HL-60/S4 treated with phorbol 12-myristate 13-acetate at 8.2 ng/mL for 4 days and 3 days (cell line): ENCODE results near the gene FAT1.
"Not testable (repeated sequence)": the region's sequence is repeated elsewhere in the genome, so short reads cannot be mapped to it uniquely, and the experiment has no call there.

Source experiments
- in situ Hi-C: fragments of 300-500 bp; cut with MboI; formaldehyde crosslinking; loops from 2 replicates; pipeline ENCODE4 v1.15.0; 2022; ENCODE audit warnings: low sequenced_read_pairs

The FAT1 gene, protein sequence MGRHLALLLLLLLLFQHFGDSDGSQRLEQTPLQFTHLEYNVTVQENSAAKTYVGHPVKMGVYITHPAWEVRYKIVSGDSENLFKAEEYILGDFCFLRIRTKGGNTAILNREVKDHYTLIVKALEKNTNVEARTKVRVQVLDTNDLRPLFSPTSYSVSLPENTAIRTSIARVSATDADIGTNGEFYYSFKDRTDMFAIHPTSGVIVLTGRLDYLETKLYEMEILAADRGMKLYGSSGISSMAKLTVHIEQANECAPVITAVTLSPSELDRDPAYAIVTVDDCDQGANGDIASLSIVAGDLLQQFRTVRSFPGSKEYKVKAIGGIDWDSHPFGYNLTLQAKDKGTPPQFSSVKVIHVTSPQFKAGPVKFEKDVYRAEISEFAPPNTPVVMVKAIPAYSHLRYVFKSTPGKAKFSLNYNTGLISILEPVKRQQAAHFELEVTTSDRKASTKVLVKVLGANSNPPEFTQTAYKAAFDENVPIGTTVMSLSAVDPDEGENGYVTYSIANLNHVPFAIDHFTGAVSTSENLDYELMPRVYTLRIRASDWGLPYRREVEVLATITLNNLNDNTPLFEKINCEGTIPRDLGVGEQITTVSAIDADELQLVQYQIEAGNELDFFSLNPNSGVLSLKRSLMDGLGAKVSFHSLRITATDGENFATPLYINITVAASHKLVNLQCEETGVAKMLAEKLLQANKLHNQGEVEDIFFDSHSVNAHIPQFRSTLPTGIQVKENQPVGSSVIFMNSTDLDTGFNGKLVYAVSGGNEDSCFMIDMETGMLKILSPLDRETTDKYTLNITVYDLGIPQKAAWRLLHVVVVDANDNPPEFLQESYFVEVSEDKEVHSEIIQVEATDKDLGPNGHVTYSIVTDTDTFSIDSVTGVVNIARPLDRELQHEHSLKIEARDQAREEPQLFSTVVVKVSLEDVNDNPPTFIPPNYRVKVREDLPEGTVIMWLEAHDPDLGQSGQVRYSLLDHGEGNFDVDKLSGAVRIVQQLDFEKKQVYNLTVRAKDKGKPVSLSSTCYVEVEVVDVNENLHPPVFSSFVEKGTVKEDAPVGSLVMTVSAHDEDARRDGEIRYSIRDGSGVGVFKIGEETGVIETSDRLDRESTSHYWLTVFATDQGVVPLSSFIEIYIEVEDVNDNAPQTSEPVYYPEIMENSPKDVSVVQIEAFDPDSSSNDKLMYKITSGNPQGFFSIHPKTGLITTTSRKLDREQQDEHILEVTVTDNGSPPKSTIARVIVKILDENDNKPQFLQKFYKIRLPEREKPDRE (N-terminal part only)

DNA sequence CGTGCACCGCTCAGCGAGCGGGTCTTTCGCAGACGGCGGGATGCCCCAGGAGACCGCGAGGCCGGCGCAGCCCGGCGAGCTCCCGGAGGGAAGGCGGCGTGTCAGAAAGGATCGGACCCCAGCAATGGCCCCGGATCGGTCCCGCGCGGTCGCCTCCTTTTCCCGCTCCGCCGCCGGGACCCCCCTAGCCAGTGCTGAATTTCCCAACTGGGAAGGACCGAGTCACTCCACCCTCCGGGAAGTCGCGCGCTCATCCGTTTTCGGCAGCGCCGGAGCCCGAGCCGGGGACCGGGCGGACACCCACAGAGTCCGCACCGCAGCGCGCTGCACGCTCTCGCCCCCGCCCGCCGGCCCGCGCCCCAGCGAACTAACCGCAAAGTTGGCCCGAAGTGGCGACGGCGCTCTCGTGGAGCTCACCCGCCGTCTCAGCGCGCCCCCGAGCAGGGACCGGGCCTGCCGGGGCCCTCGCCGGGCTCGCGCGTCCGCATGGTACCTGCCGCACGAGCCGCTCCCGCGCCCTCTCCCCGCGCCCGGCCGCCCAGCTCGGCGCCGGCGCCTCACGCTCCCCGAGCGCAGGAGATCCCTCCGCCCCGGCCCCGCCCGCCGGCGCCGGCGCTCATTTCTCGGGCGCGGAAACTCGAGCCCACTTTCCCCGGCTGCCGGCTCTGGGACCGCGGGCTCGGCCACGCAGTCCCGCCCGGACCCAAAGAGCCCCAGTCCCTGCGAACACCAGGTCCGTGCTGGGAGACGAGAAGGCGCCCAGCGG lies at the start of gene FAT1:
Gene FAT1, minus strand, starts transcription at position 565 of the 766 bp plus-strand sequence. CDS start 14,029 bp downstream, outside the sequence.
- in situ Hi-C loops, result no loop called here

DNA sequence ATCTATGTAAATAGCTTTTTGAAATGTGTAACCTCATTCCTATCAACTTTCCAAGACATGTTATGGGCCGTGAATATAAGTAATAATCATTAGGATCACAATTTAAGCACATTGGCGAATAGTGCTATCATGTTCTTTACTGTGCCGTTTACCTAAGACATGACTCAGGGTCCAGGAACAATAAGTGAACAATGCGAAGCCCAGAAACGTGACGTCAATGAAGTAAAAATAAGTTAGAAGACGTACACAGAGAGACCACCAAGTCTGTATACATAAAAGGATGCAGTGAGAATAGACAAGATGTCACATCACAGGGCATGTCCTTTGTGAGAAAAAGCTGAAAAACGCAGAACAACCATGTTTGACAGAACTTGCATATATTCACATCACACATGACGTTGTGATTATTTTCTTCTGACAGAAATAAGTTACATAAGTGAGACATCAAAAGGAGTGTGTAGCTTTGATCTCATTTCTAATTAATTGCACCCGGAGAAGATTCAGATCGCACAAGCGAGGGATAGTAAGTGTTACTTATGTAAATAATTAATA lies 49.4 kb upstream of the FAT1 start:
- in situ Hi-C loops, result no loop called here

DNA sequence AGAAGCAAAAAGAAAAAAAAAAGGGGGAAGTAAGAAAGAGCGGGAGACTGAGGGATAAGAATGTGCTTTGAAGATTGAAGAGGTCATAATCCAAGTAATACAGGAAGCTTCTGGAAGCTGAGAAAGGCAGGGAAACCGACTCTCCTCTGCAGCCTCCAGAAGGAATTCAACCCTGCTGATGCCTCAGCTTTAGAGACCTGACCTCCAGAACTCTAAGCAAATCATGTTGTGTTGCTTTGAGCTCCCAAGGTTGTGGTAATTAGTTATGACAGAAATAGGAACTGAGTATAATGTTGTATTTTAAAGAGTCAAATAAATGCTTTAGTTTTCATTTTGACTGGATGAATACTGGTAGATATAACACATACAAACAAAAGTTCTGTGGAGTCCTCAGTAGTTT lies 48.0 kb upstream of the FAT1 start:
- in situ Hi-C loops, result no loop called here

DNA sequence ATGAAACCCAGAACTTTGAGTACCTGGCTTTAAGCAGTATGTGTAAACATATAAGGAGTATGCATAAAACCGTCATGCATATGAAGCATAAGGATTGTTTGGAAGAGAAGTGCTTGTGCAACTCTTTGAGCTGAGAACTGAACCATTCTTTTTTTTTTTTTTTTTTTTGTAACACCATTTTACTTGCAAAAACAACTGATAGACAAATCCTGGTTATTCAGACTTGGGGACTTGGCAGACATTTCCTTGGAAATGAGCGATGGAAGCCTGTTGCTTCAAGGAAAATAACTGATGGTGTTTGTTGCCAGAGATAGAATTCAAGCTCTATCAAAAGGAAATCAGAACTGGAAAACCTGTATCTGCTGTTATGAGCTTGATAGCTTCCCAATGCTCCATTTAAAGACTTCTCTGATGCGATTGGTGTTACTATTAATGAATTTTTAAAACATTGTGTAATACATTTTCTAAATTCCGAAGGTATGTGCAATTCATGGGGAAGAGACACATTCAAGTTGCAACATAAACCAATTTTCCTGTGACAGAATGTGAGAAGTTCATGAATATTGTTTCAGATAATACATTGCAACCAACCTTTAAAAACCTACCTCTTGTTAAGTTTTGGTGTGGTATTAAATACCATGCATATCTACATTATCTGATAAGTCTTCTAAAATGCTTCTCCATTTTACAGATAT lies 47.0 kb upstream of the FAT1 start:
- in situ Hi-C loops, result no loop called here

DNA sequence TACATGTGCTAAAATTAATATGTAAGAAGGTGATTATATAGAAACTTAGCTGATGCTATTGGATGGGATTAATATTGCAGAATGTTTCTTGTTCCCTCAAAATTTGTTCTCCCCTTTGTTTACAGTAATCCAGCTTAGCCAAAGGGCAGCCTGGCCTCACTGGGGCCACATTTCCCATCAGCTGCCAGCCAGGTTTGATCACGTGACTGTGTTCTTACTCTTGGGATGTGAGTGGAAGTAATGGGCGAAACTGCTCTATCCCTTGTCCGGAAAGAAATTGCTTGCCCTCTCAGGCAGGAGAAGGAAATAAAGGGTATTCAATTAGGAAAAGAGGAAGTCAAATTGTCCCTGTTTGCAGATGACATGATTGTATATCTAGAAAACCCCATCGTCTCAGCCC lies 44.1 kb upstream of the FAT1 start:
- in situ Hi-C loops, result no loop called here

DNA sequence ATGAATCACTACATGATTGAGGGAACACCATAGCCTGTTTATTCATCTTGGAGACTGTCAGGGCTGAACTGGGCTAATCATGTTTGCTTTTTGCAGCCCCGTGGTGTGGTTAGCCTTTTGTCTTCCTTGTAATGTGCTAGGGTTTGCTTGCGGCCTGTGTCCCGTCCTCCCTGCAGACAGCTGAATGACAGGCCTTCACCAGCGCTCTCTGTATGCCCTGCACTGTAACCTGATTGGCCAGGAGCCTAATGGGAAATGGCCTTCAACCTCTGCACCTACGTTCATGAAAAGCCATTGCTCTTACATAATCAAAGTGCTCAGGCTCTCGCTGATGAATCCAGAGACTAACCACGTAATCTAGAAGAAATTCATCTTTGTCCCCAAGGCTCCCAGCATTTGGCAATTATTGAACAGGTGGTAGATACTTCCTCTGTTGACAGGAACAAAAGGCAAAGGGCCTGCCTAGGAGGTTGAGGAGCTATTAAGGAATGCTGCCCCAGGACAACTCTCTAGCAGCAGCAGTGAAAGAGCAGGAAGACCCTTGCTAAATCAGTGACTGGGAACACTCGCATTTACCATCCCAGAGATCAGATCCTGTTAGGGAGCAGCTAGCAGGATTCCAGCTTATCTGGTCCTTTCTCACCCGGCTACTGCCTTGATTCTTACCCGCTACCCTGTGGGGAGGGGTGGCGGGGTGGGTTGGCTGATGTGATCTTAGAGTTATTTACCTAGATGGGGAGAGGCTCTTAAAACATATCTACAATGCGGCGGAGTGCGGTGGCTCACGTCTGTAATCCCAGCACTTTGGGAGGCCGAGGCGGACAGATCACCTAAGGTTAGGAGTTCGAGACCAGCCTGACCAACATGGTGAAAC lies 42.3 kb upstream of the FAT1 start:
- in situ Hi-C loops, result no loop called here

DNA sequence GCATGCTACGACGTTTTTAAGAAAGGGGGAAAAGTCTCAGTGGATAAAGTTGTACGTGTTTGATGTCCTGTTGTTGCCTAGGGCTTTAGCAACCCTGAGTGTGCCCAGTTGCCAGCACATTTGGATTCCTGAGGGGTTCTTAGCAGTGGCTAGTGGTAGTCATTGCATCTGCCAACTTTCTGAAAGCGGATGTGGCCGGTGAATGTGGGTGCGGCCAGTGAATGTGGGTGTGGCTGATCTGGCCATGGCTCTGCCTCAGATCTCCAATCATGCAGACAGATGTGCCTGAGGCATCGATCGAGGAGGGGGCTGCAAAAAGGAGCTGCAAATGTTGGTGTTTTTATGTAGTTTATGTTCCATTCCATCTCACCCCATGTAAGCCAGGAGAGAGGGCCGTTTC lies 41.5 kb upstream of the FAT1 start:
- in situ Hi-C loops, result no loop called here

DNA sequence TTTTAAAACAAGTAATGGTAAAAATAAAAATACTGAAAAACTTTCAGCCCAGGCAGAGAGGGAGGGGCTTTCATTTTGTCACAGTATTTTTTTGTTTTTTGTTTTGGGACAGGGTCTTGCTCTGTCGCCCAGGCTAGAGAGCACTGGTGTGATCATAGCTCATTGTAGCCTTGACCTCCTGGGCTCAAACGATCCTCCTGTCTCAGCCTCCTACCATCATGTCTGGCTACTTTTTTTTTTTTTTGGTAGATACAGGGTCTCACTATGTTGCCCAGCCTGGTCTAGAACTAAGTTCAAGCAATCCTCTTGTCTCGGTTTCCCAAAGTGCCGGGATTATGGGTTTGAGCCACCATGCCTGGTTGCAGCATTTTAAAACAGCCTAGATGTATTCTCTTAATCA lies 40.8 kb upstream of the FAT1 start:
- in situ Hi-C loops, result no loop called here

DNA sequence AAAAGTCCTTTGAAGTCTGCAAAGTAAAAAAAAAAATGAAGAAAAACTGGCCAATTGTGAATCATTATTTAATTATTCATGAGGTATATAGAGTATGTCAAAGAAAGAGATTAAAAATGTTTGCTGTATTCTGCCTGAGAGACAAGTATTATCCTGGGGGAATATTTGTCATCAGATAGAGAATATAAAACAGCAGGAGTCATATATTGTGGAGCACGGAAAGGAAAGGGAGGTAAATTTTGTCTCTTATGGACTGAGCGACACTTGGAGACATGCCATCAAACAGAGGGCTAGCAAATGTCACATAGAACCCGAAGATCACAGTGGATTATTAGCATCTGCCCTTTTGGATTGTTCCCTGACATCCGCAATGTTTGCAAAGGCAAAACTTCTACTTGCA lies 39.2 kb upstream of the FAT1 start:
- in situ Hi-C loops, result no loop called here

DNA sequence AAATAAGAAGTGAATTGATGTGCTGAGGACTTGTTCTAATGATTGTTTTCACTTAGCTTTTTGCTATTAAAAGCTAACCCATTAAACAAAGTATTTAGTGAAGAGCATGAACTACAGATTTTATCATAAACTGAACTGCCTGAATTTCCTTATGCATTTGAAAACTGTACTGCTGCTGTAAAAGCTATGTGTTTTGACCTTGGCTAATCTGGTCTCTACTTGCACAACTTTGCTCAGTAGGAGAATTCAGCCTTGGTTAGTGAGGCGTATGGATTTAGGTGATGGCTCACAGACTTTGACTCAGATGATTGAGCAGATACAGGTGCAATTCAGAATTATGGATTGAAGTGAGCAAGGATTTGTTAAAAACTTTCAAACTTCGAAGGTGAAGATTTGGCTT lies 38.7 kb upstream of the FAT1 start:
- in situ Hi-C loops, result no loop called here

DNA sequence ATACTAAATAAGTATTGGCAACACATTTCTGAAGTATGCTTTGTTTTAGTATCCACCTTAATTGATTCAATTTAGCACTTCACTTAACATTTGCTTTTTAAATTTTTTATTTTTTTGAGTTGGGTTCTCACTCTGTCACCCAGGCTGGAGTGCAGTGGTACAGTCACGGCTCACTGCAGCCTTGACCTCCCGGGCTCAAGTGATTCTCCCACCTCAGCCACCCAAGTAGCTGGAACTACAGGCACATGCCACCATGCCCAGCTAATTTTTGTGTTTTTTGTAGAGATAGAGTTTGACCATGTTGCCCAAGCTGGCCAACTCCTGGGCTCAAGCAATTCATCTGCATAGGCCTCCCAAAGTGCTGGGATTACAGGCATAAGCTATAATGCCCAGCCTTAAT lies 38.3 kb upstream of the FAT1 start:
- in situ Hi-C loops, result not testable (repeated sequence)

DNA sequence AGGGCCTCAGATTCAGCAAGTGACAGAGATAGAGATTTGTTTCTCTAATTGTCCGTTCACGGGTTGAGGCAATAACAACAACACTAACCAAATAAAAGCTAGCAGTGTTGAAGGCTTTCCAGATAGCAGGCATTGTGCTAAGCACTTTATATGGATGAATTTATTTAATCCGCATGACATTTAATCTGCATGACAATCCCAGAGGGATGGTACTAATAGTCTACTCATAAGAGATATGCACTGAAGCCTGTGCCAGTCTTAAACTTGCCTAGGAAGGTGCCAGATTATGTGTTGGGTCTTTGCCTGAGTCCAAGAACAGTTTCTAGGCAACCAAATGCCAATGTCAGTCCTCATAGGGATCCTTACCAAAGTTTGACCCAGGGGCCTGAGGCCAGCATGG lies 37.7 kb upstream of the FAT1 start:
- in situ Hi-C loops, result no loop called here

DNA sequence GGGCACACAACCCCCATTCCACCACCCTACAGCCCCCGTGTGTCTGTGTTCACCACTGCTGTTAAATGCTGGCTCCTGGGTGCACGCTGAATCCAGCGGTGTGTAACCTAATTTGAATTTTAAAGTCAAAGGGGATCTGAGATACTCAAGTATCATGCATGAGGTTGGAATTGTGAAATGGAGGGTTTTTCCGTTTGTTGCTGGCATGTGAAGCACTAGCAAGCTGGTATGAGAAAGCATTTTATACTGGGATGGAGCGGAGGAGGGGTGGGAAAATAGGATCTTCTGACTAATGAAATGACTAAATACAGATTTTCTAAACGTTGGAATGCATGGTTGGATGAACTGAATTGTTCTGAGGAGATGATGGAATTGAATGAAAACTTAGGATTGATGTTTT lies 36.9 kb upstream of the FAT1 start:
- in situ Hi-C loops, result no loop called here

DNA sequence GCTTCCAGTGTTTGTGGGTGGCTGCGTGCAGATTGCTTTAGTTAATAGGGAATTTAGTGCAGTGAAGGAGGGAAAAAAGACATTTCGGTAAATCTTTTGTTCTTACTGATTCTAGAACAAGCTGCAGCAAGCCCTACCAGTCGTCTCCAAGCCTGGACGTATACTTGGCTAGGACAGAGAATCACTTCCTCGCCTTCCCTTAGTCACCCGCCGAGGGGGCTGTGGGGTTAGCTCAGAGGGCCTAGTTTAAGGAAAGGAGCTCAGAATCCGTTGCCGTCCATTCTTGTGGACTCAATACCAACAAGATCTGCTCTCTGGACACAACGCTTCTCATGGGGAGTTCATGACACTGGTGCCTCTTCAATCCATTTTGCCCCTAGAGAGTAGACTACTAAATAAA lies 36.3 kb upstream of the FAT1 start:
- in situ Hi-C loops, result no loop called here

DNA sequence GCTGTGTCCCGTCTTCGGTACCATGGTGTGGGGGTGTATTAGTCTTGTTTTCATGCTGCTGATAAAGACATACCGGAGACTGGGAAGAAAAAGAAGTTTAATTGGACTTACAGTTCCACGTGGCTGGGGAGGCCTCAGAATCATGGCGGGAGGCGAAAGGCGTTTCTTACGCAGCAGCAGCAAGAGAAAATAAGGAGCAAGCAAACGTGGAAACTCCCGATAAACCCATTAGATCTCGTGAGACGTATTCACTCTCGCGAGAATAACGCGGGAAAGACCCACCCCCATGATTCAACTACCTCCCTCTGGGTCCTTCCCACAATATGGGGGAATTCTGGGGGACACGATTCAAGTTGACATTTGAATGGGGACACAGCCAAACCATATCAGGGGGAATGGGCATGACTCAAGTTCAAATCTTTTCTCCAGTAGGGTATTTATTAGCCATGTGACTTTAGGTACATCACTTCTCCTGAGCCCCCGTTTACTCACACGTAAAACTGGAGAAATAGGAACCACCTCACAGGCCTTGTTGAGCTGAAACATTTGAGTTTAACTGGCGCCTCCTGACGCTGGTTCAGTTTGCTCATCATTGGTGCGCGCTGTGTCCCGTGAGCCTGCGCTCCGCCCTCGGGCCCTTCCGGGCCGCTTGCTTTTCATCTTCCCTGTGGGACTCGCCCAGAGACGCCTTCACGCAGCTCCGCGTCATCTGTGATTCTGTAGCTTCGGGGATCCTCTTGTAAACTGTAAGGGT lies 35.5 kb upstream of the FAT1 start:
- in situ Hi-C loops, result no loop called here

DNA sequence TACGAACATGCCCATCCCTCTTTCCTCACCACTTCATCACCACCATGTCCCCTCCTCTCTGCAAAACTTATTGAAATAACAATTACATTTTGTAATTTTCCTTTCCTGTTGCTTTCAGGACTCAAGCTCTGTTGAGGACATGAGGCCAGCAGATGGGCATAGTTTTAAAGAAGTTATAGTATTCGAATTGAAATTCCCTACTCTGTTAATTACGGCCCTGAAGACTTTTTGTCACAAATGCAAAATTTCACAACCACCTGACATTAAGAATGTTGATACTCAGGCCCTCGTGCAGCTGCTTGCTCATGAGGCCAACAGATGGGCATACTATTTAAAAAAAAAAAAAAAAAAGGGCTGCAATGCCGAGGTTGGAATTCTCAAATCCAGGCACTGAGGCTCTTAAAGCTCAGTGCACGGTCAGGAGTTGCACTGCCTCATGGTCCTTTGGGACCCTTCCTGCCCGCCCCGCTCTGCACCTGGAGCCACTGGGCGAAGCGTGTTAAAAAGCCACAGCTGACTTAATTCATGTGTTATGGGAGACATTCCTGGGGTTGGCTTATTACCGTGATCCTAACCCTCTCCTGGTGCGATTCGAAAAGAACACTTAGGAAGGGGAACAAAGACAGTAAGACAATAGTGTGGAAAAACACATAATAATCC lies 34.2 kb upstream of the FAT1 start:
- in situ Hi-C loops, result no loop called here

DNA sequence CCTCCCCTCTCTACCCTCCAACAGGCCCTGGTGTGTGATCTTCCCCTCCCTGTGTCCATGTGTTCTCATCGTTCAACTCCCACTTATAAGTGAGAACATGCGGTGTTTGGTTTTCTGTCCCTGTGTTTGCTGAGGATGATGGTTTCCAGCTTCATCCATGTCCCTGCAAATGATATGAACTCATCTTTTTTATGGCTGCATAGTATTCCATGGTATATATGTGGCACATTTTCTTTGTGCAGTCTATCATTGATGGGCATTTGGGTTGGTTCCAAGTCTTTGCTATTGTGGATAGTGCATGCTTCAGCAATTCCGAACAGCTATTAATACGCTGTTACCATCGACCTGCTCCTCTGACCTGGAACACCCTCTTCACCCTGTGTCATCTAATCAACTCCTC lies 32.9 kb upstream of the FAT1 start:
- in situ Hi-C loops, result not testable (repeated sequence)
